ENCODE results near the gene TRIP11. TPM values are rescaled to one million over a fixed set of nuclear protein-coding genes. Genes with fewer than 3 reads are reported as not detected.

Gene TRIP11
- total RNA-seq, 5 donors from 2014 or later (not counting 1 experiment from before 2014, with no cell fraction given) = 52.7 to 58.3 (median 54.8) TPM

Other genes with a start within 250 kb of the TRIP11 start
- 100 to 1,000 TPM; 203 to 274 (median 243) TPM for gene TC2N, start 172.5 kb downstream of the TRIP11 start, total RNA-seq
- gene FBLN5, start 92.4 kb downstream of the TRIP11 start, total RNA-seq = 10 to 100 TPM in 1 of 5 donors, 1 to 10 TPM in 4; 4.2 to 19.5 (median 9.5) TPM
- 10 to 100 TPM; 31.0 to 50.2 (median 41.8) TPM for gene ATXN3, start 66.5 kb upstream of the TRIP11 start, total RNA-seq
- gene NDUFB1, start 81.6 kb upstream of the TRIP11 start, total RNA-seq = 10 to 100 TPM; 40.1 to 81.1 (median 75.0) TPM
- gene CPSF2, start 81.9 kb upstream of the TRIP11 start, total RNA-seq = 10 to 100 TPM; 27.6 to 57.4 (median 45.5) TPM